GM13977 (cell line): ENCODE data around the gene RAPGEF3.

Experiments
- DNase-seq: peaks from one replicate; pipeline ENCODE4 v3.0.0; 2012; ENCODE audit warnings: low spot score
- CTCF ChIP-seq: IDR thresholded peaks from 2 replicates; pipeline ENCODE4 v1.5.1; 2012; ENCODE audit warnings: mild to moderate bottlenecking, control low read depth; ENCODE audit not compliant: insufficient read depth; ENCODE audit errors: extremely low read depth, missing control alignments
- in situ Hi-C: fragments of 300-500 bp; cut with MboI; formaldehyde crosslinking; loops from one replicate; pipeline ENCODE4 v1.12.0; 2022; ENCODE audit warnings: low sequenced_read_pairs, low pct_unique_long_range_greater_than_20kb, mixed read lengths, inconsistent platforms; ENCODE audit not compliant: unreplicated experiment

RAPGEF3 gene

DNA sequence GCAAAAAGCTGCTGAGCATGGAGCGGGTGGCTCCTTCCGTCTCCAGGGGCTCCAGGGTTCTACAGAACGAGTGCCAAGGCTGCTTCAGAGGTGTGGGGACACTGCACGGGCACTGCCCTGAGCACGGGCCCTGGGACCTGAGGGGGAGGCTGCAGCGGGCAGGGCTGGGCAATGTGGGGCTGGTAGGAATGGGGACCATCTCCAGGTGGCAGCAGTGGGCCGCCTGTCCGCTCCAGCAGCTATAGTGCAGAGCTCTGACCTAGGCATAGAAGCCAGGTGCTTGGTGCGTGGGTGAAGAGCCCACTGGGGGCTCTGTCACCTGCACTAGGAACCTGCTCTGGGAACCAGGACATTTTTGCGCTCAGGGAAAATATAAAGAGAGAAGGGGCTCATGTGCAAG is 38.8 kb upstream of the RAPGEF3 start:
- in situ Hi-C loops = no loop called here
- DNase-seq = peak; percentile 78
- TF ChIP-seq CTCF = peak; percentile 54

- in situ Hi-C loops = no loop called here
- no peak for DNase-seq
- no peak for TF ChIP-seq CTCF
These were observed 37.2 kb upstream of the RAPGEF3 start for GRCh38 chr12:47795814-47796411.

- no peak for DNase-seq
- in situ Hi-C loops = no loop called here
- TF ChIP-seq CTCF = no peak
These were observed 36.6 kb upstream of the RAPGEF3 start for GRCh38 chr12:47795121-47795813.

DNA sequence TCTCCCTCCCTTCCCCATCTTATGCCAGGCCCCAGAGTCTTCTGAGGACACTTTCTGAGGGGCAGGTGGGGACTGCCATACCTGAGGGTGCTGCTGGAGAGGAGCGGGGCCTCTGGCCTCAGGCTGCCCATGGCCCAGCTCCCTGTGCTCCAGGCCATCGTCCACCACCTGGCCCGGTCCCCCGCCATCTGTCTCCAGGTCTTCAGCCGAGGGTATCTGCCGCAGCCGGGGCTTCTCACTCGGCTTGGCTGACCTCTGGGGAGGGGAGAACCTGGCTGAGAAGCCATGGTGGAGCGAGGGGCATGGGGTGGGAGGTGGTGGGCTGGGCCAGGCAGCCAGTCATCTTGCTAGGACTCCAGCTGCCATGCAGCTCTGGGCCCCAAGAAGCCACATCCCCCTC is 36.0 kb upstream of the RAPGEF3 start:
- no peak for TF ChIP-seq CTCF
- in situ Hi-C loops = no loop called here
- no peak for DNase-seq

DNA sequence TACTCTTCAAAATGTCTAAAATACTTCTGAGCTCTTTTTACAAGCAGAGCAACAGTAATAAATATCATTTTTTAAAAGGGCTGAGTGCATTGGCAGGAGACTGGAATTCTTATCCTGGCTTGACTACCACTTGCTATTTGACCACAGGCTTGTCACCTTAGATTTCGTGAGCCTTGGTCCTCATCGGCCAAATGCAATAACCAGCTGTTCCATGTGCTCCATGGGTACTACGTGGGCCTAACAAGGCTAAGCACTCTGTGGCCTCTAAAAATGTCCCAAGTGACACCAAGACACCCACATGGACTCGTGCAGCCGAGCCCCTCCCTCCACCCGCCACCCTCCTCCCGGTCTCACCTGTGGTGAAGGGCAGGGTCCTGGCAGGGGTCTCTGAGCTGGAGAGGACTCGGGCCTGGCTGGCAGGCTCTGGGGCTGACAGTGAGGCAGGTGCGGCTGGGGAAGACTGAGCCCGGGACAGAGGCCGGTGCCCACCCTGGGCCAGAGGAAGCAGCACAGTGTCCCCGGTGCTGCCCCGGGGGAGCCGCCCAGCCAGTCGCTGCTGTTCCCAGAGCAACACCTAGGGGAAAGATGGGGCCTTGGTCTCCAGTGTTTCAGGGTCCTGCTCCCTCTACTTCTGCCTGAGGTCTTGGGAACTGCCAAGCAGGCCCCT is 34.5 kb upstream of the RAPGEF3 start:
- TF ChIP-seq CTCF = no peak
- DNase-seq = no peak
- in situ Hi-C loops = no loop called here

DNA sequence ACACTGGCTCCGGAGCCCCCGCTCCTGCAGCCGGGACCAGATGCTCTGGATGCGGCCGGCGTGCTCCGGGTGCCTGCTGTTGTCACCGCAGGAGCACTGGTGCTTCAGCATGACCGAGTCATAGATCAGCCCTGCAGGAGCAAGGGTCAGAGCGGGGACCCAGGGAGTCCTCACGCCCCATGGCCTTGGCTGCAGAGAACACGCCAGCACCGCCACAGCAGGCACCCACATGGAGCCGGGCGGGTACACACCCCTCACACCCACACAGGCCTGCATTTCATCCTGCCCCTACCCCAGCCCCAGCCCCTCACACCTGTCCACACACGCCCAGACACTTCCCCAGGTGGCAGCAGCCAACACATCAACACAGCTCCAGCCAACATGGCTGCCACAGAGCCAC is 33.2 kb upstream of the RAPGEF3 start:
- in situ Hi-C loops = no loop called here
- no peak for DNase-seq
- no peak for TF ChIP-seq CTCF
